Spleen (tissue), 11 donors: ENCODE results near the gene ESR2. TPM values are rescaled to one million over a fixed set of nuclear protein-coding genes. Genes with fewer than 3 reads are reported as not detected.

Experiments used
- DNase-seq: peaks from one replicate; pipeline ENCODE4 v3.0.0-alpha.2; 2020
- H3K27ac ChIP-seq, 8 donors: fragments of 200-600 bp; sonication (generic) in 7 of 8; 1 replicate in 4 of 8; 2 replicates in 4 of 8; pipeline versions ENCODE4 v1.5.0 to v1.8.0; 2016 to 2021; ENCODE audit warnings: inconsistent platforms in 4 of 8, mild to moderate bottlenecking in 4 of 8, moderate library complexity in 1 of 8
- H3K27me3 ChIP-seq, 7 donors: fragments of 200-600 bp; sonication (generic) in 6 of 7; replicated peaks in 1 of 7; 1 replicate in 4 of 7; 2 replicates in 3 of 7; pipeline versions ENCODE4 v1.5.0 to v1.8.0; 2016 to 2021; ENCODE audit warnings: inconsistent platforms in 3 of 7, mild to moderate bottlenecking in 1 of 7
- H3K36me3 ChIP-seq, 6 donors: fragments of 200-600 bp; sonication (generic) in 5 of 6; 1 replicate in 4 of 6; 2 replicates in 2 of 6; pipeline versions ENCODE4 v1.5.0 to v1.8.0; 2016 to 2021; ENCODE audit warnings: inconsistent platforms in 2 of 6
- H3K4me1 ChIP-seq, 6 donors: fragments of 200-600 bp; sonication (generic) in 5 of 6; 1 replicate in 3 of 6; 2 replicates in 3 of 6; pipeline versions ENCODE4 v1.5.0 to v1.8.0; 2016 to 2021; ENCODE audit warnings: inconsistent platforms in 3 of 6
- H3K4me3 ChIP-seq, 8 donors: fragments of 200-600 bp; sonication (generic) in 7 of 8; 1 replicate in 4 of 8; 2 replicates in 4 of 8; pipeline versions ENCODE4 v1.5.0 to v1.8.0; 2016 to 2021; ENCODE audit warnings: inconsistent platforms in 4 of 8, mild to moderate bottlenecking in 4 of 8, moderate library complexity in 2 of 8
- H3K9me3 ChIP-seq, 8 donors: fragments of 200-600 bp; sonication (generic) in 7 of 8; 1 replicate in 4 of 8; 2 replicates in 4 of 8; pipeline versions ENCODE4 v1.5.0 to v1.8.0; 2016 to 2021; ENCODE audit warnings: inconsistent platforms in 4 of 8
- POLR2A ChIP-seq, 3 donors: fragments of 450-650 bp; IDR thresholded peaks; one replicate each; pipeline ENCODE4 v1.5.1; 2017; ENCODE audit warnings: antibody characterized with exemption in 3 of 3, mild to moderate bottlenecking in 1 of 3
- POLR2AphosphoS5 ChIP-seq, 3 donors: sonication (generic); formaldehyde crosslinking; IDR thresholded peaks; one replicate each; pipeline ENCODE4 v1.5.1; 2017; ENCODE audit warnings: antibody characterized with exemption in 3 of 3
- WGBS, 5 donors: extraction: QIAGEN DNeasy Blood & Tissue Kit in 3 of 5; methylation state at CpG; one replicate each; pipeline versions ENCODE4 v1.1.5 to v1.1.7; 2013 to 2018; 5-methylcytosine and 5-hydroxymethylcytosine counted together
- intact Hi-C: fragments of 100-400 bp; cut with DNase I; formaldehyde crosslinking; loops from one replicate; pipeline ENCODE4 v1.15.0; 2023; ENCODE audit warnings: low total_unique reads
- polyA plus RNA-seq, 3 donors: library from polyadenylated mRNA; stranded (reverse); fragments of 200-250 nt; gene quantifications; one replicate each; pipeline ENCODE4 v1.2.1, GENCODE V29; 2013
- total RNA-seq, 7 donors: library from RNA; depleted of rRNA in 3 of 7; stranded (reverse); fragments of >200 nt in 3 of 7; fragmentation: NEBNext Ultra II Directional in 4 of 7; extraction: Animal tissue kit (Norgen Biotek cat#: 25700) in 4 of 7; gene quantifications; one replicate each; pipeline versions ENCODE4 v1.1.0 to v1.2.1, GENCODE V29; 2016 to 2021
- TF ChIP-seq, protein P1 (sequence below), 11 experiments: fragments of 200-600 bp in 7 of 11; fragments of 450-650 bp in 4 of 11; sonication (generic) in 4 of 11; IDR thresholded peaks in 8 of 11; conservative IDR thresholded peaks in 3 of 11; 1 replicate in 7 of 11; 2 replicates in 4 of 11; pipeline versions ENCODE4 v1.4.0 to v1.8.0; 2016 to 2021; ENCODE audit warnings: antibody characterized with exemption in 11 of 11, inconsistent platforms in 4 of 11, mild to moderate bottlenecking in 1 of 11
- donor health status: healthy with polysubstance abuse.
- donor health status: DM: no; HTN: no; CAD: no; lungs with moderate emphysema.
- donor health status: DM: no; HTN: no; CAD: no.
- donor health status: Bipolar disorder and iron deficiency.
- donor health status: healthy.
- donor health status: DM: no; HTN: no; CAD: no.
- donor health status: DM: yes; HTN: yes; CAD: no.

ESR2 gene
- total and polyA plus RNA-seq, 10 donors: 0.93 to 9.0 (median 3.8) TPM

DNA sequence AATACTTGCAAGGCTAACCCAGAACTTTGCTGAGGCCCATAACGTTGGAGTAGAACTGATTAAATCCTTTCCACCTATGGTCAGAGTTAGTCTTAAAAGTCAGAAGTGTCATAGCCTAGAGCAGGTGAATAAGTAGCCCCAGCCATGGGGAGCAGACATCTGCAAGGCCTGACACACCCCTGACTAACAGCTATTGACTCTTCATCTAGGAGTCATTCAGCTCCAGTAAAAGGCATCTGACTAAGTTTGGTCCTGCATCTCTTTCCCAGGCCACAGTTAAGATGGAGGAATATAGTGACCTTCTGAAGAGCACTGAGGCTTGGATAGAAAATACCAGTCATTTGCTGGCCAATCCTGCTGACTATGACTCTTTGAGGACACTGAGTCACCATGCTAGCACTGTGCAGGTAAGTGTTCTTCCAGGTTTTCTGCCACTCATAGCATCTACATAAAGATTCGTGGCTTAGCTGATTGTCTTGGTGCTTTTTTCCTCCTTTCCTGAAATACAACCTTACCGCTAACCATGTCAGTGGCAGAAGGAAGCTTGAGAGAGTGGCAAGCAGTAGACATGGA is 212.9 kb downstream of the ESR2 start:
- no peaks in the 10 kb centered on the region for H3K27me3 ChIP-seq
- TF ChIP-seq POLR2AphosphoS5 (IDR thresholded peaks at IDR 0.05) (no peak), POLR2A (IDR thresholded peaks at IDR 0.05) (no peak)
- TF ChIP-seq, protein P1, sequence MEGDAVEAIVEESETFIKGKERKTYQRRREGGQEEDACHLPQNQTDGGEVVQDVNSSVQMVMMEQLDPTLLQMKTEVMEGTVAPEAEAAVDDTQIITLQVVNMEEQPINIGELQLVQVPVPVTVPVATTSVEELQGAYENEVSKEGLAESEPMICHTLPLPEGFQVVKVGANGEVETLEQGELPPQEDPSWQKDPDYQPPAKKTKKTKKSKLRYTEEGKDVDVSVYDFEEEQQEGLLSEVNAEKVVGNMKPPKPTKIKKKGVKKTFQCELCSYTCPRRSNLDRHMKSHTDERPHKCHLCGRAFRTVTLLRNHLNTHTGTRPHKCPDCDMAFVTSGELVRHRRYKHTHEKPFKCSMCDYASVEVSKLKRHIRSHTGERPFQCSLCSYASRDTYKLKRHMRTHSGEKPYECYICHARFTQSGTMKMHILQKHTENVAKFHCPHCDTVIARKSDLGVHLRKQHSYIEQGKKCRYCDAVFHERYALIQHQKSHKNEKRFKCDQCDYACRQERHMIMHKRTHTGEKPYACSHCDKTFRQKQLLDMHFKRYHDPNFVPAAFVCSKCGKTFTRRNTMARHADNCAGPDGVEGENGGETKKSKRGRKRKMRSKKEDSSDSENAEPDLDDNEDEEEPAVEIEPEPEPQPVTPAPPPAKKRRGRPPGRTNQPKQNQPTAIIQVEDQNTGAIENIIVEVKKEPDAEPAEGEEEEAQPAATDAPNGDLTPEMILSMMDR (IDR thresholded peaks at IDR 0.05 in 8 of 11, conservative IDR thresholded peaks at IDR 0.05 in 3 of 11): no peak
- peaks cover 0 to 78% (median 43%) of the 10 kb centered on the region in 6 donors for H3K36me3 ChIP-seq
- no peak overlapping the region for H3K4me3 ChIP-seq
- intact Hi-C loops: no loop called here
- no peaks in the 10 kb centered on the region for H3K4me1 ChIP-seq
- H3K9me3 ChIP-seq: no peaks in the 10 kb centered on the region
- WGBS, 5 donors: 93 to 98% (median 95%) methylated on average over 3 of the region's 3 CpGs
- DNase-seq: no peak
- H3K27ac ChIP-seq: no peak overlapping the region

DNA sequence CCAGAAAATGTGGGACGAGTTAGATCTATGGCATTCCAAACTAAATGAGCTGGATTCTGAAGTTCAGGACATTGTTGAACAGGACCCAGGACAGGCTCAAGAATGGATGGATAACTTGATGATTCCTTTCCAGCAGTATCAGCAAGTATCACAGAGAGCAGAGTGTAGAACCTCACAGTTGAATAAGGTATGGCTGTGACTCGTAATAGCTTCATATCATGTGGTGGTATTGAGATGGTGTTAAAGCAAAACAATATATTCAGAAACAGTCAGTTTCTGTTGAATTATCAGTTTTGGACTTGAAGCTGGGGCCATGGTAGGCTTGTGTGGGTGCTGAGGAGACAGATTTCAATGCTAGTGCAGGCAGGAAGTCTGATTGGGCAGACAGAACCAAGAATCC is 213.7 kb downstream of the ESR2 start:
- intact Hi-C loops: no loop called here
- 87 to 93% (median 91%) methylated on average over 2 of the region's 2 CpGs for WGBS, 5 donors
- Histone ChIP-seq H3K27ac (no peak overlapping the region), H3K27me3 (no peaks in the 10 kb centered on the region), H3K4me1 (no peaks in the 10 kb centered on the region), H3K36me3 (peaks cover 0 to 87% (median 47%) of the 10 kb centered on the region in 6 donors), H3K9me3 (no peaks in the 10 kb centered on the region), H3K4me3 (no peak overlapping the region)
- TF ChIP-seq POLR2A (IDR thresholded peaks at IDR 0.05) (no peak), POLR2AphosphoS5 (IDR thresholded peaks at IDR 0.05) (no peak)
- TF ChIP-seq, protein P1 (IDR thresholded peaks at IDR 0.05 in 8 of 11, conservative IDR thresholded peaks at IDR 0.05 in 3 of 11): no peak
- no peak for DNase-seq

DNA sequence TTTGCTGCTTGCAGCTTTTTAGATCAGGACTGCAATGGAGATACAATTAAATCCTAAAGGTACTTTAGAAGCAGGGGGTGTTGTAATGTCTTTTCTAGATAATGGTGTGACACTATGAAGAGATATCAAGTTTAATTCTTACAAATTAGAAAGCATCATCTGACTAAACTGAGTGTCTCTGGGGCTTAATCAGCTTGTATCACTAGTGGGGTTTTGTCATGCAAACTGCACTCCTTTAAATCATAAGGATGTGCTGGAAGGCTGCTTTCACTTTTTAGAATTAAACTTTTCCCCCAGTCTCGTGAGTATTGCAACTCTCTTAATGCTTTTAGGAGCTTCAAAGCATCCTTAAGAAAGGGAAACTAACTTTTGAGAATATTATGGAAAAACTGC is 218.6 kb downstream of the ESR2 start:
- Histone ChIP-seq H3K27me3 (no peaks in the 10 kb centered on the region), H3K27ac (no peak overlapping the region), H3K4me3 (no peak overlapping the region), H3K9me3 (no peaks in the 10 kb centered on the region), H3K4me1 (no peaks in the 10 kb centered on the region), H3K36me3 (peaks cover 2 to 91% (median 52%) of the 10 kb centered on the region in 6 donors)
- 79 to 89% (median 82%) methylated on average over 1 of the region's 1 CpG for WGBS, 5 donors
- DNase-seq: no peak
- intact Hi-C loops: no loop called here
- TF ChIP-seq POLR2A (IDR thresholded peaks at IDR 0.05): no peak
- TF ChIP-seq, protein P1 (IDR thresholded peaks at IDR 0.05 in 8 of 11, conservative IDR thresholded peaks at IDR 0.05 in 3 of 11): no peak
- TF ChIP-seq POLR2AphosphoS5 (IDR thresholded peaks at IDR 0.05): no peak

DNA sequence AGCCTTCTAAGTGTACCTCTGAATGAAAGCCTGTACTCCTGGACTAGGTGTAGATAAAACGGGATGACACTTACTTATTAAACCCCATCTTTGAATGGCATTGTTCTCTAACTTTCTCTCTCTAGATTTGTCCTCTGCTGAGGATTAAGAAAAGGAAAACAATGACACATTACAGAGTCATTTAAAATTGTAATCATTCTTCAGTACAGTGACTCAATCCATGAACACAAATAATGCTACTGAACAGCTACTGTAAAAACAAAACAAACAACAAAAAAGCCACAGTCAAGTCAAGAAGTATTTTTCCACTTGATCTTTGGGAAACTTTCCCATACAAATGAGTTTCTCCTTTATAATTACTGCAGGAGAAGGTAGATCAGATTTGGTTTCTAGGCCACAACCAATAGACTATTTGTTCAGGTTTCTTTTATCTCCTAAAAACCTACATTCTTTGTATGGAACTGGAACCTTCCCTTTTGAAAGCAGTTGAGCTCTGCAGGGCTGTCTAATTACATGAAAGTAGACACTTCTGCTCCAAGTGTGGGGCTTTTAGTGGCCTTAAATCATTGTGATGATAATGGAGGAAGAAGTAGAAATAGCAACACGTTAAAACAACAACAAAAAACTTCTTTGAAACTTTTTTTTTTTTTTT is 219.1 kb downstream of the ESR2 start:
- Histone ChIP-seq H3K27ac (no peak overlapping the region), H3K27me3 (no peaks in the 10 kb centered on the region), H3K36me3 (peaks cover 2 to 91% (median 48%) of the 10 kb centered on the region in 6 donors), H3K4me3 (no peak overlapping the region), H3K9me3 (no peaks in the 10 kb centered on the region), H3K4me1 (no peaks in the 10 kb centered on the region)
- no peak for DNase-seq
- TF ChIP-seq POLR2A (IDR thresholded peaks at IDR 0.05): no peak
- TF ChIP-seq, protein P1 (IDR thresholded peaks at IDR 0.05 in 8 of 11, conservative IDR thresholded peaks at IDR 0.05 in 3 of 11): no peak
- no peak for TF ChIP-seq POLR2AphosphoS5 (IDR thresholded peaks at IDR 0.05)
- 71 to 84% (median 79%) methylated on average over 2 of the region's 2 CpGs for WGBS, 5 donors
- intact Hi-C loops: no loop called here
